Esophagus muscularis mucosa (tissue), 4 donors: ENCODE measurements around the gene JMJD7. TPM values are rescaled to one million over a fixed set of nuclear protein-coding genes. Genes with fewer than 3 reads are reported as not detected.

Experiments used
- DNase-seq: peaks from one replicate; pipeline ENCODE4 v3.0.0-alpha.2; 2017; ENCODE audit errors: extremely low spot score
- H3K27ac ChIP-seq, 4 donors: fragments of 200-600 bp; sonication (generic); replicated peaks in 1 of 4; 1 replicate in 3 of 4; 2 replicates in 1 of 4; pipeline ENCODE4 v1.5.1; 2016 to 2019; ENCODE audit warnings: mild to moderate bottlenecking in 1 of 4
- H3K27me3 ChIP-seq, 4 donors: fragments of 200-600 bp; sonication (generic); one replicate each; pipeline versions ENCODE4 v1.5.1 to v1.6.0; 2016 to 2019
- H3K36me3 ChIP-seq, 4 donors: fragments of 200-600 bp; sonication (generic); one replicate each; pipeline ENCODE4 v1.5.1; 2016 to 2019
- H3K4me1 ChIP-seq, 4 donors: fragments of 200-600 bp; sonication (generic); one replicate each; pipeline ENCODE4 v1.5.1; 2016 to 2019
- H3K4me3 ChIP-seq, 4 donors: fragments of 200-600 bp; sonication (generic); 1 replicate in 2 of 4; 2 replicates in 2 of 4; pipeline ENCODE4 v1.5.1; 2016 to 2019; ENCODE audit warnings: mild to moderate bottlenecking in 4 of 4, moderate library complexity in 1 of 4
- H3K9me3 ChIP-seq, 4 donors: fragments of 200-600 bp; sonication (generic); 1 replicate in 3 of 4; 2 replicates in 1 of 4; pipeline ENCODE4 v1.5.1; 2016 to 2019
- EP300 ChIP-seq: sonication (generic); formaldehyde crosslinking; IDR thresholded peaks from one replicate; pipeline ENCODE4 v1.6.1; 2017; ENCODE audit warnings: antibody characterized with exemption
- POLR2A ChIP-seq: fragments of 450-650 bp; IDR thresholded peaks from one replicate; pipeline ENCODE4 v1.6.1; 2017; ENCODE audit warnings: antibody characterized with exemption, moderate library complexity, mild to moderate bottlenecking, low read depth
- POLR2AphosphoS5 ChIP-seq, 2 donors: sonication (generic); formaldehyde crosslinking; IDR thresholded peaks; one replicate each; pipeline ENCODE4 v1.6.1; 2017; ENCODE audit warnings: antibody characterized with exemption in 2 of 2
- WGBS: methylation state at CpG from one replicate; pipeline ENCODE4 v1.1.5; 2018; 5-methylcytosine and 5-hydroxymethylcytosine counted together
- intact Hi-C: fragments of 100-400 bp; cut with DNase I; formaldehyde crosslinking; loops from one replicate; pipeline ENCODE4 v1.15.1; 2023
- small RNA-seq, 3 donors: library from RNA; depleted of rRNA; stranded (forward); fragments of <200 nt; gene quantifications; one replicate each; pipeline ENCODE3, GENCODE V24; 2016
- total RNA-seq, 4 donors: library from RNA; depleted of rRNA; stranded (reverse); fragments of >200 nt; gene quantifications; one replicate each; pipeline versions ENCODE4 v1.1.0 to v1.2.1, GENCODE V29; 2016
- TF ChIP-seq, protein P1 (sequence below), 3 experiments: fragments of 200-600 bp in 2 of 3; fragments of 450-650 bp in 1 of 3; sonication (generic) in 2 of 3; IDR thresholded peaks; one replicate each; pipeline ENCODE4 v1.5.1; 2017 to 2019; ENCODE audit warnings: antibody characterized with exemption in 3 of 3, mild to moderate bottlenecking in 2 of 3, moderate library complexity in 1 of 3

Gene JMJD7
- total RNA-seq, 4 donors from 2014 or later, result 6.2 to 9.6 (median 7.5) TPM

DNA sequence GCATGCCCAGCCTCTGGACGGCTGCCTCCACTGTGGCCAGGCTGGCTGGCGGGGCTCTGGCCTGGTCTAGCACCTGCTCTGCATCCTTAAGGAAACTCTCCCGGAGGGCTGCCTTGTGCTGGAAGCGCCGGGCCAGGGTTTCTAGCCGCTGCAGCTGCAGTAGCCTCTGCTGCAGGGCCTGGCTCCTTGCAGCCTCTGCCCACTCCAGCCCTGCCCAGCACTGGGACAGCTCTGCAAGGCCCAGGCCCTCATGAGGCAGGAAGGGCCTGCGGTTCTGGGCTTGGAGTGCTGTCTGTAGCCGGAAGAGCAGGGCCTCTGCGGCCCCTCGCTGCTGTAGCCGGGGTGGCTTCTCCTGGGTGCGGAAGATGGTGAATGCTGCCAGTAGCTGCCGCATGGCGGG, 57.9 kb downstream of the JMJD7 start:
- H3K36me3 ChIP-seq, result peaks cover 0 to 2% (median 0%) of the 10 kb centered on the region in 4 donors
- intact Hi-C loops, result no loop called here
- no CpG with 5 or more reads among the region's 14 CpGs for WGBS
- no peak overlapping the region for H3K4me3 ChIP-seq
- H3K4me1 ChIP-seq, result peaks cover 14 to 20% (median 16%) of the 10 kb centered on the region in 4 donors
- no peak for DNase-seq
- H3K9me3 ChIP-seq, result no peaks in the 10 kb centered on the region
- no peak overlapping the region for H3K27ac ChIP-seq
- no peak for TF ChIP-seq POLR2AphosphoS5 (IDR thresholded peaks at IDR 0.05)
- TF ChIP-seq, protein P1, sequence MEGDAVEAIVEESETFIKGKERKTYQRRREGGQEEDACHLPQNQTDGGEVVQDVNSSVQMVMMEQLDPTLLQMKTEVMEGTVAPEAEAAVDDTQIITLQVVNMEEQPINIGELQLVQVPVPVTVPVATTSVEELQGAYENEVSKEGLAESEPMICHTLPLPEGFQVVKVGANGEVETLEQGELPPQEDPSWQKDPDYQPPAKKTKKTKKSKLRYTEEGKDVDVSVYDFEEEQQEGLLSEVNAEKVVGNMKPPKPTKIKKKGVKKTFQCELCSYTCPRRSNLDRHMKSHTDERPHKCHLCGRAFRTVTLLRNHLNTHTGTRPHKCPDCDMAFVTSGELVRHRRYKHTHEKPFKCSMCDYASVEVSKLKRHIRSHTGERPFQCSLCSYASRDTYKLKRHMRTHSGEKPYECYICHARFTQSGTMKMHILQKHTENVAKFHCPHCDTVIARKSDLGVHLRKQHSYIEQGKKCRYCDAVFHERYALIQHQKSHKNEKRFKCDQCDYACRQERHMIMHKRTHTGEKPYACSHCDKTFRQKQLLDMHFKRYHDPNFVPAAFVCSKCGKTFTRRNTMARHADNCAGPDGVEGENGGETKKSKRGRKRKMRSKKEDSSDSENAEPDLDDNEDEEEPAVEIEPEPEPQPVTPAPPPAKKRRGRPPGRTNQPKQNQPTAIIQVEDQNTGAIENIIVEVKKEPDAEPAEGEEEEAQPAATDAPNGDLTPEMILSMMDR (IDR thresholded peaks at IDR 0.05), result no peak
- TF ChIP-seq POLR2A, result no peak
- H3K27me3 ChIP-seq, result peaks cover 0 to 12% (median 0%) of the 10 kb centered on the region in 4 donors

DNA sequence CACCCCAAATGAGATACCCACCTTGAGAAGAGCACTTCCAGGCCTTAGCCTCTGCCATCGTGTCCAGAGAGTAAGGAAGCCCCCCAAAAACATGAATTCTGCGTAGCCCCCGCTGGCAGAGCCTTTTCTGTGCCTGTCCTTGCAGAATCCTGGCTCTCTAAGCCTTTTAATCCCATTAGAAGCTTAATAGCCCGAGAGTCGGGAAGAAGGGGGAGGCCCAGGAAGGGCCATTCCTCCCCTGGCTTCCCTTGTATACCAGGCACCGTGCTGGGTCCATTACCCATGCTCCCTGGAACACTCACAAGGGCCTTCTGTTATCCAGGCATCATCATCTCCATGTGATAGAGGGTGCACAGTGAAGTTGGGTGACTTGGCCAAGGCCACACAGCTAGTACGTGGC, 58.8 kb downstream of the JMJD7 start:
- no peak for DNase-seq
- intact Hi-C loops, result no loop called here
- H3K36me3 ChIP-seq, result peaks cover 0 to 2% (median 0%) of the 10 kb centered on the region in 4 donors
- no peak overlapping the region for H3K4me3 ChIP-seq
- 89% methylated on average over 6 of the region's 7 CpGs for WGBS
- no peaks in the 10 kb centered on the region for H3K9me3 ChIP-seq
- peaks cover 0 to 5% (median 0%) of the 10 kb centered on the region in 4 donors for H3K27me3 ChIP-seq
- peaks cover 10 to 15% (median 13%) of the 10 kb centered on the region in 4 donors for H3K4me1 ChIP-seq
- TF ChIP-seq POLR2AphosphoS5 (IDR thresholded peaks at IDR 0.05), result no peak
- TF ChIP-seq, protein P1 (IDR thresholded peaks at IDR 0.05), result no peak
- TF ChIP-seq EP300, result no peak
- no peak for TF ChIP-seq POLR2A
- H3K27ac ChIP-seq, result no peak overlapping the region

DNA sequence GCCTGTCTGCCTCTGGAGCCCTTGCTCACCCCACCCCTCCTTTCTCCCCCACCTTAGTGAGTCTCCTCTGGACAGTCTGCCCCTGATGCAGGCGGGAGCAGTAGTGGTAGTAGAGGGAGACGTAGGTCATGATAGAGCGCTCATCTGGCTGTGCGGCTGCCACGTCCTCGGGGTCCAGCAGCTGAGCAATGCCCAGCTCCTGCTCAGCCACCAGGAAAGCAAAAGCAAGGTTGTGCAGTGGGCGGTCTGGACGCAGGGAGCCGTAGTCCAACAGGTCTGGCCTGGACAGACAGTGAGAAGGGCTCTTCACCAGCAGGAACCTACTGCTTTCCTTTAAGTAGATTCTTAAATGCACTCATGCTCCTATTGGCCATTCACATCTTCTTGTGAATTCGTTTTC, 59.3 kb downstream of the JMJD7 start:
- 88% methylated on average over 7 of the region's 10 CpGs for WGBS
- Histone ChIP-seq H3K4me3 (no peak overlapping the region), H3K4me1 (peaks cover 6 to 13% (median 12%) of the 10 kb centered on the region in 4 donors), H3K36me3 (peaks cover 0 to 2% (median 0%) of the 10 kb centered on the region in 4 donors), H3K27me3 (peaks cover 0 to 1% (median 0%) of the 10 kb centered on the region in 4 donors), H3K27ac (no peak overlapping the region), H3K9me3 (no peaks in the 10 kb centered on the region)
- no peak for DNase-seq
- intact Hi-C loops, result no loop called here
- TF ChIP-seq, protein P1 (IDR thresholded peaks at IDR 0.05), result no peak
- TF ChIP-seq POLR2AphosphoS5 (IDR thresholded peaks at IDR 0.05) (no peak), EP300 (no peak), POLR2A (no peak)

Small RNA genes lying within 50 kb of the gene (small RNA-seq; reads per million reads assigned to genes)
- 0 reads per million in 3 donors for gene JMJD7-PLA2G4B
- gene MIR4310, result 0 reads per million in 3 donors
- 0 reads per million in 3 donors for gene RNA5SP393

Other genes with a start within 250 kb of the JMJD7 start
- gene MGA, start 167.7 kb upstream of the JMJD7 start, total RNA-seq, result 10 to 100 TPM; 25.3 to 39.4 (median 31.5) TPM
- 10 to 100 TPM; 18.2 to 54.6 (median 42.9) TPM for gene MAPKBP1, start 53.6 kb upstream of the JMJD7 start, total RNA-seq
- 1 to 10 TPM in 3 of 4 donors, under 1 TPM in 1; 0.91 to 6.6 (median 2.5) TPM for gene PLA2G4B, start 10.8 kb downstream of the JMJD7 start, total RNA-seq
- 1 to 10 TPM in 2 of 4 donors, under 1 TPM in 2; 0.17 to 1.2 (median 0.68) TPM for gene SPTBN5, start 66.0 kb downstream of the JMJD7 start, total RNA-seq
- gene EHD4, start 144.5 kb downstream of the JMJD7 start, total RNA-seq, result 10 to 100 TPM in 3 of 4 donors, 1 to 10 TPM in 1; 10.0 to 24.7 (median 21.7) TPM
- gene PLA2G4E, start 192.9 kb downstream of the JMJD7 start, total RNA-seq, result not detected